Activated effector memory CD4-positive, alpha-beta T cell treated with anti-CD3 and anti-CD28 coated beads, Interleukin-2, amount 50 U/mL, for 16 hours (primary cell): ENCODE data around the gene VCAM1.
"Not testable (repeated sequence)": the region's sequence is repeated elsewhere in the genome, so short reads cannot be mapped to it uniquely, and the experiment has no call there.

Experiments used
- DNase-seq: peaks from one replicate; pipeline ENCODE4 v3.0.0-alpha.2; 2020

Gene VCAM1

GRCh38 chr1:100730130-100730529, 10.6 kb downstream of the VCAM1 start:
- no peak for DNase-seq

DNA sequence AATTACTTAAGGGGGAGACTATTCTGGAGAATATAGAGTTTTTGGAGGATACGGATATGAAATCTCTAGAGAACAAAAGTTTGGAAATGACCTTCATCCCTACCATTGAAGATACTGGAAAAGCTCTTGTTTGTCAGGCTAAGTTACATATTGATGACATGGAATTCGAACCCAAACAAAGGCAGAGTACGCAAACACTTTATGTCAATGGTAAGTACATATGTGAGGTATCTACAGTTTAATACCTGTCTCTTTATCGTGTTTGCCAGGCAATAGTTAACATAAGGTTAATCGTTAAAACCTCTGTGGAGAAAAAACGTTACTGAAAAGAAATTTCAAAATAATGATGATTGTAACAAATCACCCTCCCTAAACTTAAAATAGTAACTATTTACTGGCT, 11.8 kb downstream of the VCAM1 start:
- no peak for DNase-seq

DNA sequence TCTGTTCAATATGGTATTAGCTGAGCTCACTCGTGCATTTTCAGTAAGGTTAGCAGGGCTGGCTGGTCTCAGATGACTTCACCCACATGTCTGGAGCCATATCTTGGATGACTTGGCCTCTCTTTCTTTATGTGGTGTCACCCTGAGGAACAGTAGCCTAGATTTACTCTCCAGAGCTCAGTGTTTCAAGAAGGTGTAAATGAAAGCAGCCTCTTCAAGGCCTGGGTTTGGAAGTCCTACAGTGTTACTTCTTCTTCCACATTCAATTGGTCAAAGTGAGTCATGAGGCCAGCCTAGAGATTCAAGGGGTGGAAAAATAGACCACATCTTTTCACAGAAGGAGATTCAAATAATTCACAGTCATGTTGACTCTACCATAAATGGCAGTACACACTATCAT, 12.2 kb downstream of the VCAM1 start:
- no peak for DNase-seq

DNA sequence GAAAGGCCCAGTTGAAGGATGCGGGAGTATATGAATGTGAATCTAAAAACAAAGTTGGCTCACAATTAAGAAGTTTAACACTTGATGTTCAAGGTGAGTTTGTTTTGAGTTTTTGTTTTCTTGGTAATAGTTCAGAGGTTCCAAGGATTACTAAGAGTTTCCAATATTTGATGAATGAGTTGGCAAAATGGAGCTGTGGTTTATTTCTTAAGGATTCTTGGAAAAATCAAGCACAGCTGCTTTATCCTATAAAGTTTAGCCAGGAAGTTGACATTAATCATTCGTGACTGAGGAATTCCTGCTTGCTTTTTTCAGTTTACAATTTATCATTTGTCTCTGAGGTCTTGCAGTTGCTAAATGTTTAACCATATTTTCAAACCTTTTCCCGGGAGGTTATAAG, 15.1 kb downstream of the VCAM1 start:
- no peak for DNase-seq

- DNase-seq: no peak
Measured at GRCh38 chr1:100735244-100735643, 15.7 kb downstream of the VCAM1 start.

DNA sequence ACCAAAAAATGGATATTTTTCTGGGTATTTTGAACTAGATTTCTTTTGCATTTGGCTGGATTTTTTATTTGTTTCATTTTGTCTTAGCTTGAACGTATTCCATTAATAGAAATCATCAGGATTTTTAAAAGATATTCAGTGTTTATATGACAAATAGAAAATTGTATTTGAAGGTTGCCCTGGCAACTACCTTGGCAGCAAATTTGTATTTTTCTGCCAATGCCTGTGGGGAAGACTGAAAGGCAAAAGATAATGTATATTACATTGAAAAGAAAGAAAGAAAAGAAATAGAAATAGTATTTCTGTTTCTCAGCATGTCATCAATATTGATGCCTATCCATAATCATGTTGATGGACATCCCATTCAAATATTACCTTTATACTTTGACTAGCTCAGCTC, 16.8 kb downstream of the VCAM1 start:
- DNase-seq: no peak

- no peak for DNase-seq
Measured at GRCh38 chr1:100736746-100737145, 17.2 kb downstream of the VCAM1 start.

DNA sequence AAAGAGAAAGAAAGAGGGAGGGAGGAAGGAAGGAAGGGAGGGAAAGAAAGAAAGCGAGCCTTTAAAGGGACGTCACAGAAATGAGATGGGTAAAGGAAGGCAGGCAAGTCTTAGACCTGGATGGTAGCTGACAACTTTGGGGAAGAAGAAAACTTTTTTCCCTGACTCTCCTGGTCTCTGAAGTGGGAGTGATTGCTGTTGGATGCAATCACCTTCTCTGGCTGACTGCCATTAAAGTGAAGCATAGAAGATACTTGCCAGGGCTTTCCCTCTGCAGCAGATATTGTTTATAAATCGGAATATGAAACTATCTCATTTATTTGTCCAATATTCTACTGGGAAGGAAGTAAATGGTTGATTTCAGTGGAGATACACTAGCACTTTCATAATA, 27.0 kb downstream of the VCAM1 start:
- DNase-seq: no peak

- no peak for DNase-seq
Measured at GRCh38 chr1:100747771-100748170, 28.2 kb downstream of the VCAM1 start.

DNA sequence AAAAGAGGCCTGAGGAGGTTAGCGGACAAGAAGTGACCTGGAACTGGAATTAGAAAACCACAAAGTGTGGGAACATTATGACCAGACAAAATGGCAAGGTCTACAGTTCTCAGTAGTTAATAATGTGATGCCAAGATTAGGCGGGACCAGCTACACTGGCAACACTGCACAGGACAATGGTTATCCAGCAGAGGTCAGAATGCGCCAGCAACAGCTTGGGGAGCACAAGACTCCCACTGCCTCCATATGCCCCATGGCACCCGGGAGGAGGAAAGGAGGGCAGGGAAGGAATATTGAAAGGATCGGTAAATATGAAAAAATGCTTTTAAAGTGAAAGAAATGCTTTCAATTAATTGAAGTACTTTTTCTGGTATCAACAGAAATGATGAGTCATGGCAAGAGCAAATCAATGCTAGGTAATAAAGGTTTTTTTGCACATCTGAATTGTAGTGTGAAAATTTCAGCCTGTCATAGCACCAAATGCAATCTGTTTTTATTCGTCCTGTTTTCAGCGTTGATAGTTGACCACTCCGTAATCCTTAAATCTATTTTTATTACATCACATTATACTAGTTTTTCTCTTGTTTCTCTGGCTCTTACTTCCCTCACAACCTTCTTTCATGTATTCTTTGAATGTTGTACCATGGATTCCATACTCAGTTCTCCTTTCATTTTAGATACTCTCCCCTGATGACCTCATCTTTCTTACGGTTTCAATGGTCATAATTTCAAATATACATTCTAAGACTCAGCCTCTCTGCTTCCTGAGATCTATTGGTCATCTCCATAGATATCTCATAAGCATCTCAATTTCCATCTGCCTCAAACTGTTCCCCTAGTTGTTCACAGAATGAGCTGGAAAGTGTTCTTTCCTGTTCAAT, 30.7 kb downstream of the VCAM1 start:
- no peak for DNase-seq

DNA sequence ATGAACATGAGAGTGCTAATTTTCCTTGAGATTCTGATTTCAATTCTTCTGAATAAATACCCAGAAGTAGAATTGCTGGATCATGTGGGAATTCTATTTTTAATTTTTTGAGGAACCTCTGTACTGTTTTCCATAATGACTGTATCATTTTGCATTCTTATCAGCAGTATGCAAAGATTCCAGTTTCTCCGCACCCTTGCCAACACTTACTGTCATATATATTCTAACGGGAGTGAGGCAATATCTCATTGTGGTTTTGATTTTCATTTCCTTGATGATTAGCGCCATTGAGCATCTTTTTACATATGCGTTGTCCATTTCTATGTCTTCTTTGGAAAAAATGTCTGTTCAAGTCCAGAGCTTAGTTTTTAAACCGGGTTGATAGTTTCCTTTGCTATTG, 33.2 kb downstream of the VCAM1 start:
- DNase-seq: no peak

- no peak for DNase-seq
Measured at GRCh38 chr1:100757946-100758345, 38.4 kb downstream of the VCAM1 start.

GRCh38 chr1:100759188-100759587, 39.6 kb downstream of the VCAM1 start:
- no peak for DNase-seq

DNA sequence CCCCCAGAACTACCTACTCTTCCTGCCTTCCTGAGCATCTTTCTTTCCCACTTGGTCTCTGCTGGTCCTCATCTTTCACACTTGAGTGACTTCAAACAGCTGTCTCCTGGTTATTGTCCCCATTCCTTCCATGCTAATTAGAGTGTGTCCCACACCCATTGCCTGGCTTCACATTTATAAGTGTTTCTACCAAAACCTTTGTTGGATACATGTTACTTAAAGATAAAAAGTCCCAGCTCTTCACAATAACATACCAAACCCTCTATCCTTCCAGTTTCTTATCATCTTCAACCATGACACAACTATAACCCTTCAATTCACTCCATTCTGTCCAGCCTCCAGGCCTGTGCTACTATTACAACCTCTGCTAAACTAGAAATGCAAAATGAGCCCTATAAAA, 41.0 kb downstream of the VCAM1 start:
- no peak for DNase-seq

GRCh38 chr1:100762461-100762860, 42.9 kb downstream of the VCAM1 start:
- DNase-seq: no peak

- DNase-seq: no peak
Measured at GRCh38 chr1:100767176-100767890, 47.8 kb downstream of the VCAM1 start.

DNA sequence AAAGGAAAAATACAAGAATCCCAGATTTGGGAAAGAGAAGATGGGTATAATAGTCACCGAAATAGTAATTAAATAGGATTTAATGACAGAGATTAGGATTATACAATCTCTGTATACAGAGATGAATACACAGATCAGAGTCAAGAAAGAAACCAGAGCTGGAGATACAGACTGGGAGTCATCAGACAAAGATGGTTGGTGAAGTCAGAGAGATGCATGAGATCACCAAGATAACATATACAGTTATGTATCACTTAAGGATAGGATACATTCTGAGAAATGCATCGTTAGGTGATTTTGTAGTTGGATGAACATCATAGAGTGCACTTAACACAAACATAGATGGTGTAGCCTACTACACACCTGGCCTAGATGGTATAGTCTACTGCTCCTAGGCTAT, 49.8 kb downstream of the VCAM1 start:
- no peak for DNase-seq

DNA sequence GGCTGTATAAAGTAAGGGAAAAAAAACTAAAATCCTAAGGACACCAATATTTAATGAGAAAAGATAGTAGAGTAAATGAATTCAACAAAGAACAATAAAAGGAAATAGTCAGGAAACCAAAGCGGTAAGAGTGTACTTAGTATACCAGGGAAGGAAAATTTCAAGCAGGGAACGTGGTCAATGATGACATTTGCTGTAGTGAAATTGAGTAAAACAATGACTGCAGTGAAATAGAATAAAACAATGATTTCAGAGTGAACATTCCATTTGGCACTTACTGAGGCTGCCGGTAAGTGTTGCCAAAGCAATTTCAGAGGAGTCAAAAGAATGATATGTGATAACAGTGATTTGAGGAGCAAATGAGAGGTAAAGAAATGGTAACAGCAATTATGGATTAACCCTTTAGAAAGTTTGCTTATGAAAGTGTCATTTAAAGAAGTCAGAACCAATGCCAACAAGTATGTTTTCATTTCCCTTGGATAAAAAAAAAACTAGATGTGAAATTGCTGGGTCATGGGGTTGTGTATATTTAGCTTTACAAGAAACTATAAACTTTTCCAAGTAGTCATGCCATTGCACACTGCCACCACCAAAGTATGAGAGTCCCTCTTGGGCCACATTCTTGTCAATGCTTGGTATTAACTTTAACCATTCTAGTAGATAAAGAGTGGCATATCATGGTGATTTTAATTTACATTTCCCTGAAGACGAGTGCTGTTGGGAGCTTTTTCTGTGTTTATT, 50.5 kb downstream of the VCAM1 start:
- DNase-seq: no peak

GRCh38 chr1:100773444-100773843, 53.9 kb downstream of the VCAM1 start:
- DNase-seq: no peak

- no peak for DNase-seq
Measured at GRCh38 chr1:100774370-100774769, 54.8 kb downstream of the VCAM1 start.

- no peak for DNase-seq
Measured at GRCh38 chr1:100775483-100775882, 55.9 kb downstream of the VCAM1 start.

- no peak for DNase-seq
Measured at GRCh38 chr1:100778748-100779147, 59.2 kb downstream of the VCAM1 start.

- no peak for DNase-seq
Measured at GRCh38 chr1:100780814-100781213, 61.3 kb downstream of the VCAM1 start.

DNA sequence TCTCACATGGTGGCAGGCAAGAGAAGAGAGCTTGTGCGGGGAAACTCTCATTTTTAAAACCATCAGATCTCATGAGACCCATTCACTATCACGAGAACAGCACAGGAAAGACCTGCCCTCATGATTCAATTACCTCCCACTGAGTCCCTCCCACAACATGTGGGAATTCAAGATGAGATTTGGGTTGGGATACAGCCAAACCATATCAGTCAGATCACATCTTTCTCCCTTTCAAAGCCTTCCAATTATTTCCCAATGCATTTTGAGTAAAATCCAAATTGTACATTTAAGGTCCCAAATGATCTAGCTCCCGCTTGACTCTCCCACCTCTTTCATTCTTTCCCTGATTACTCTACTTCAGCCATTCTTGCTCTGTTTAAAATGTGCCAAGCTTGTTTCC, 62.2 kb downstream of the VCAM1 start:
- not testable (repeated sequence) for DNase-seq
